ENCODE data around the gene GPR17.

Gene GPR17

GRCh38 chr2:127685410-127686080, 39.6 kb downstream of the GPR17 start:
- Mint-ChIP-seq H3K4me3 (no peak overlapping the region), H3K27ac (no peak overlapping the region), H3K27me3 (peaks cover 1% of the 10 kb centered on the region), H3K4me1 (ENCODE audit: low read depth) (peaks cover 2% of the 10 kb centered on the region), H3K9me3 (ENCODE audit: low read depth) (peaks cover 4% of the 10 kb centered on the region), H3K36me3 (peaks cover 3% of the 10 kb centered on the region)

- Mint-ChIP-seq H3K27ac (no peak overlapping the region), H3K4me3 (no peak overlapping the region)
These were observed 42.5 kb downstream of the GPR17 start for GRCh38 chr2:127688405-127688804.

GRCh38 chr2:127690696-127691095, 44.7 kb downstream of the GPR17 start:
- Mint-ChIP-seq H3K27me3 (peaks cover 1% of the 10 kb centered on the region), H3K9me3 (ENCODE audit: low read depth) (peaks cover 13% of the 10 kb centered on the region), H3K36me3 (peaks cover 10% of the 10 kb centered on the region), H3K4me1 (ENCODE audit: low read depth) (no peaks in the 10 kb centered on the region), H3K4me3 (no peak overlapping the region), H3K27ac (no peak overlapping the region)

More at GRCh38 chr2:127688405-127688804, 42.5 kb downstream of the GPR17 start:
- Mint-ChIP-seq H3K27me3 (peaks cover 1% of the 10 kb centered on the region), H3K4me1 (ENCODE audit: low read depth) (no peaks in the 10 kb centered on the region), H3K36me3 (peaks cover 10% of the 10 kb centered on the region), H3K9me3 (ENCODE audit: low read depth) (peaks cover 13% of the 10 kb centered on the region)

- Mint-ChIP-seq H3K36me3 (peaks cover 11% of the 10 kb centered on the region), H3K9me3 (ENCODE audit: low read depth) (peaks cover 9% of the 10 kb centered on the region), H3K4me1 (ENCODE audit: low read depth) (no peaks in the 10 kb centered on the region), H3K27ac (no peak overlapping the region), H3K27me3 (no peaks in the 10 kb centered on the region), H3K4me3 (no peak overlapping the region)
These were observed 49.0 kb downstream of the GPR17 start for GRCh38 chr2:127694986-127695385.

- Mint-ChIP-seq H3K4me1 (ENCODE audit: low read depth) (peaks cover 7% of the 10 kb centered on the region), H3K27me3 (no peaks in the 10 kb centered on the region), H3K36me3 (peaks cover 11% of the 10 kb centered on the region), H3K4me3 (no peak overlapping the region), H3K27ac (no peak overlapping the region), H3K9me3 (ENCODE audit: low read depth) (peaks cover 9% of the 10 kb centered on the region)
These were observed 49.8 kb downstream of the GPR17 start for GRCh38 chr2:127695491-127696472.

GRCh38 chr2:127697482-127698180, 51.7 kb downstream of the GPR17 start:
- Mint-ChIP-seq H3K4me3 (no peak overlapping the region), H3K27ac (no peak overlapping the region), H3K36me3 (peaks cover 10% of the 10 kb centered on the region), H3K4me1 (ENCODE audit: low read depth) (peaks cover 18% of the 10 kb centered on the region), H3K27me3 (no peaks in the 10 kb centered on the region), H3K9me3 (ENCODE audit: low read depth) (no peaks in the 10 kb centered on the region)

GRCh38 chr2:127698553-127699355, 52.8 kb downstream of the GPR17 start:
- peak overlapping the region; percentile 36 for H3K27ac Mint-ChIP-seq
- H3K4me1 Mint-ChIP-seq (ENCODE audit: low read depth): peaks cover 27% of the 10 kb centered on the region
- H3K4me3 Mint-ChIP-seq: no peak overlapping the region
- H3K27me3 Mint-ChIP-seq: no peaks in the 10 kb centered on the region
- peaks cover 10% of the 10 kb centered on the region for H3K36me3 Mint-ChIP-seq
- no peaks in the 10 kb centered on the region for H3K9me3 Mint-ChIP-seq (ENCODE audit: low read depth)

GRCh38 chr2:127700527-127701192, 54.7 kb downstream of the GPR17 start:
- no peaks in the 10 kb centered on the region for H3K9me3 Mint-ChIP-seq (ENCODE audit: low read depth)
- peak overlapping the region; percentile 93 for H3K4me3 Mint-ChIP-seq
- peak overlapping the region; percentile 97 for H3K27ac Mint-ChIP-seq
- H3K27me3 Mint-ChIP-seq: no peaks in the 10 kb centered on the region
- peaks cover 44% of the 10 kb centered on the region for H3K4me1 Mint-ChIP-seq (ENCODE audit: low read depth)
- H3K36me3 Mint-ChIP-seq: peaks cover 12% of the 10 kb centered on the region

GRCh38 chr2:127701193-127701650, 55.3 kb downstream of the GPR17 start, which contains the start of gene SFT2D3:
Gene SFT2D3 (plus strand): TSS chr2:127701497. CDS start chr2:127701529, 32 bp downstream.
- H3K4me3 Mint-ChIP-seq: peak within 1 kb of the TSS; percentile 93
- peaks cover 44% of the 10 kb centered on the region for H3K4me1 Mint-ChIP-seq (ENCODE audit: low read depth)
- peak within 1 kb of the TSS; percentile 97 for H3K27ac Mint-ChIP-seq
- no peaks in the 10 kb centered on the region for H3K27me3 Mint-ChIP-seq
- peaks cover 12% of the 10 kb centered on the region for H3K36me3 Mint-ChIP-seq
- H3K9me3 Mint-ChIP-seq (ENCODE audit: low read depth): no peaks in the 10 kb centered on the region

GRCh38 chr2:127701651-127702394, 55.9 kb downstream of the GPR17 start:
- Mint-ChIP-seq H3K36me3 (peaks cover 12% of the 10 kb centered on the region), H3K9me3 (ENCODE audit: low read depth) (no peaks in the 10 kb centered on the region), H3K27ac (peak overlapping the region; percentile 92), H3K4me1 (ENCODE audit: low read depth) (peaks cover 44% of the 10 kb centered on the region), H3K27me3 (no peaks in the 10 kb centered on the region), H3K4me3 (peak overlapping the region; percentile 93)

Data from activated naive CD8-positive, alpha-beta T cell (primary cell).